ENCODE measurements around the gene B4GALT3. TPM values are rescaled to one million over a fixed set of nuclear protein-coding genes. Genes with fewer than 3 reads are reported as not detected.

B4GALT3 gene
- total and polyA plus RNA-seq, 2 of the 4 experiments (the other 2 are of a cell fraction), result 19.9 to 36.0 TPM

DNA sequence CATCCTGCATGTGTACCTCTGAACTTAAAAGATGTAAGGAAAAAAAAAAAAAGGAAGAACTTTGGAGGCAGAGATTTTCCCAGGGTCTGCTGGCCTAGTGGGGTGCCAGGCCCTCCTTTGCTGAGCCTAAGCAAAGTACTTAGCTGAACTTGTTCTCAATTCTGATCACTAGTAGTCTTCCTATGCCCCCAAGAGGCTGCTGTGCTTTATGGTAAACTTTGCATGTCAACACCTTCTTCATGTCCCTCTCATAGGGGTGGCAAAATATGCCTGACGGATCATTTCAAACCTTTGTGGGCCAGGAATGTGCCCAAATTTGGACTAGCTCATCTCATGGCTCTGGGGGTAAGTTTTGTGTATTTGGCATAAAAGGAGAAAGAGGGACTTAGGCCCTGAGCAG lies 19.4 kb downstream of the B4GALT3 start:
- ATAC-seq (ENCODE audit: low read depth), result no peak
- H3K27me3 ChIP-seq (ENCODE audit: control insufficient read depth, insufficient read depth, low read length), result no peaks in the 10 kb centered on the region
- H3K56ac ChIP-seq (ENCODE audit: extremely low read depth, insufficient read depth, low read length), result no peak overlapping the region
- peaks cover 19% of the 10 kb centered on the region for H3K9me1 ChIP-seq (ENCODE audit: insufficient read depth, low read length)
- H4K5ac ChIP-seq (ENCODE audit: low read depth, low read length), result no peak overlapping the region
- CTCF ChIA-PET, result interaction anchor here (0.6 to 1.0 kb wide), 2 partner anchors 31 to 775 kb away, joined by 3 to 6 read pairs; no protein-coding TSS in a partner anchor
- no peak overlapping the region for H4K91ac ChIP-seq (ENCODE audit: insufficient read depth, low read depth, low read length)
- H4K20me1 ChIP-seq (ENCODE audit: insufficient read depth, low read length), result no peaks in the 10 kb centered on the region
- H3K4ac ChIP-seq (ENCODE audit: low read depth, low read length), result no peak overlapping the region
- no CpG with 5 or more reads among the region's 1 CpG for WGBS, 2 experiments (ENCODE audit: extremely low coverage in 2 of 2, insufficient read length in 1 of 2)
- no peak overlapping the region for H3K27ac ChIP-seq (ENCODE audit: insufficient read depth, low read length)
- H3K79me1 ChIP-seq (ENCODE audit: low read depth in 1 of 2, low read length in 2 of 2), result peaks cover 23 to 51% of the 10 kb centered on the region in 2 experiments
- no peak overlapping the region for H2AK5ac ChIP-seq (ENCODE audit: low read depth, low read length)
- H3K14ac ChIP-seq (replicated peaks; ENCODE audit: low read depth, low read length), result no peak overlapping the region
- H2AK9ac ChIP-seq (replicated peaks; ENCODE audit: low read depth, low read length, poor library complexity), result no peak overlapping the region
- no peak overlapping the region for H3K23ac ChIP-seq (ENCODE audit: low read depth, low read length)
- in situ Hi-C loops (cut with MboI; ENCODE audit: low sequenced_read_pairs), result no loop called here
- peaks cover 7% of the 10 kb centered on the region for H3K4me1 ChIP-seq (ENCODE audit: control insufficient read depth, insufficient read depth, low read length)
- dilution Hi-C loops (cut with HindIII; ENCODE audit: low sequenced_read_pairs, unreplicated experiment), result no loop called here
- BruUV-seq (replicated peaks), result no TSS peak
- intact Hi-C loops (cut with micrococcal nuclease), result no loop called here
- no peak overlapping the region for H3K4me3 ChIP-seq (ENCODE audit: insufficient read depth, low read depth, low read length)
- no peak overlapping the region for H2BK5ac ChIP-seq (ENCODE audit: low read depth, low read length, poor library complexity, severe bottlenecking)
- no peak overlapping the region for H2AFZ ChIP-seq (replicated peaks; ENCODE audit: low read length, poor library complexity)
- TF ChIP-seq RCOR1 (IDR thresholded peaks at IDR 0.05; ENCODE audit: insufficient replicate concordance, low read length) (no peak), CTCF (conservative IDR thresholded peaks at IDR 0.05; ENCODE audit: low read depth, low read length) (no peak), RFX5 (IDR thresholded peaks at IDR 0.05; ENCODE audit: low read depth, low read length) (no peak), RAD21 (IDR thresholded peaks at IDR 0.05; ENCODE audit: low read length) (no peak), SMC3 (IDR thresholded peaks at IDR 0.05; ENCODE audit: low read depth, low read length) (no peak), CEBPB (IDR thresholded peaks at IDR 0.05; ENCODE audit: low read depth, low read length) (no peak), POLR2A (IDR thresholded peaks at IDR 0.05; ENCODE audit: low read depth, low read length) (no peak), MAZ (IDR thresholded peaks at IDR 0.05; ENCODE audit: borderline replicate concordance, low read depth, low read length) (no peak), MAFK (IDR thresholded peaks at IDR 0.05; ENCODE audit: low read depth, low read length) (no peak), ELK1 (IDR thresholded peaks at IDR 0.05; ENCODE audit: borderline replicate concordance, low read depth, low read length) (no peak), FOS (IDR thresholded peaks at IDR 0.05; ENCODE audit: low read depth, low read length) (no peak), MXI1 (IDR thresholded peaks at IDR 0.05; ENCODE audit: borderline replicate concordance, low read depth, low read length) (no peak), CHD1 (IDR thresholded peaks at IDR 0.05; ENCODE audit: low read depth, low read length) (no peak), BHLHE40 (IDR thresholded peaks at IDR 0.05; ENCODE audit: low read depth, low read length) (no peak), NFE2L2 (IDR thresholded peaks at IDR 0.05; ENCODE audit: low read depth, low read length) (no peak)
- TF ChIP-seq, protein P1, sequence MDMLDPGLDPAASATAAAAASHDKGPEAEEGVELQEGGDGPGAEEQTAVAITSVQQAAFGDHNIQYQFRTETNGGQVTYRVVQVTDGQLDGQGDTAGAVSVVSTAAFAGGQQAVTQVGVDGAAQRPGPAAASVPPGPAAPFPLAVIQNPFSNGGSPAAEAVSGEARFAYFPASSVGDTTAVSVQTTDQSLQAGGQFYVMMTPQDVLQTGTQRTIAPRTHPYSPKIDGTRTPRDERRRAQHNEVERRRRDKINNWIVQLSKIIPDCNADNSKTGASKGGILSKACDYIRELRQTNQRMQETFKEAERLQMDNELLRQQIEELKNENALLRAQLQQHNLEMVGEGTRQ (IDR thresholded peaks at IDR 0.05; ENCODE audit: low read depth, low read length), result no peak
- H3K18ac ChIP-seq (ENCODE audit: low read depth, low read length), result no peak overlapping the region
- POLR2A ChIA-PET (ENCODE audit: unreplicated experiment), result no interaction called here
- no peak overlapping the region for H2BK120ac ChIP-seq (ENCODE audit: low read depth, low read length)
- no peak overlapping the region for H3K9ac ChIP-seq (ENCODE audit: low read depth, low read length)
- no peak overlapping the region for H2BK15ac ChIP-seq (ENCODE audit: low read depth, low read length)
- H3K36me3 ChIP-seq (ENCODE audit: control insufficient read depth, insufficient read depth, low read length), result peaks cover 26% of the 10 kb centered on the region
- H3K9me3 ChIP-seq (ENCODE audit: control insufficient read depth, insufficient read depth, low read length), result no peaks in the 10 kb centered on the region
- no peak for DNase-seq
- no peak overlapping the region for H4K8ac ChIP-seq (ENCODE audit: low read depth in 2 of 2, low read length in 2 of 2)
- H3K4me2 ChIP-seq (ENCODE audit: low read depth, low read length), result no peak overlapping the region
- H2BK20ac ChIP-seq (ENCODE audit: low read depth, low read length), result no peak overlapping the region

Data from IMR-90 (cell line).